ENCODE results near the gene EEIG1. TPM values are rescaled to one million over a fixed set of nuclear protein-coding genes. Genes with fewer than 3 reads are reported as not detected.

Gene EEIG1
- total RNA-seq, 2 donors from 2014 or later: 72.2 to 95.9 TPM

GRCh38 chr9:127962278-127962677, 18.5 kb downstream of the EEIG1 start:
- Histone ChIP-seq H3K36me3 (no peaks in the 10 kb centered on the region), H3K4me3 (no peak overlapping the region), H3K9ac (ENCODE audit: low read depth in 2 of 2, low read length in 2 of 2) (no peak overlapping the region), H3K9me3 (no peaks in the 10 kb centered on the region), H3K27ac (no peak overlapping the region), H3K27me3 (no peaks in the 10 kb centered on the region), H3K4me1 (peaks cover 43% of the 10 kb centered on the region)
- DNase-seq: no peak
- TF ChIP-seq CTCF (IDR thresholded peaks at IDR 0.05): no peak
- intact Hi-C loops (cut with DNase I): no loop called here

- no peaks in the 10 kb centered on the region for H3K27me3 ChIP-seq
- no peaks in the 10 kb centered on the region for H3K36me3 ChIP-seq
- H3K9me3 ChIP-seq: no peaks in the 10 kb centered on the region
- no peak overlapping the region for H3K27ac ChIP-seq
- no peak for TF ChIP-seq CTCF (IDR thresholded peaks at IDR 0.05)
- H3K9ac ChIP-seq (ENCODE audit: low read depth in 2 of 2, low read length in 2 of 2): no peak overlapping the region
- DNase-seq: no peak
- intact Hi-C loops (cut with DNase I): no loop called here
- H3K4me3 ChIP-seq: no peak overlapping the region
- peaks cover 40% of the 10 kb centered on the region for H3K4me1 ChIP-seq
Measured at GRCh38 chr9:127961613-127962155, 19.1 kb downstream of the EEIG1 start.

GRCh38 chr9:127961155-127961490, 19.7 kb downstream of the EEIG1 start:
- Histone ChIP-seq H3K27me3 (no peaks in the 10 kb centered on the region), H3K36me3 (no peaks in the 10 kb centered on the region), H3K4me1 (peaks cover 34% of the 10 kb centered on the region), H3K9ac (ENCODE audit: low read depth in 2 of 2, low read length in 2 of 2) (peak overlapping the region in 1 of 2 donors; percentile 68), H3K27ac (no peak overlapping the region), H3K4me3 (no peak overlapping the region), H3K9me3 (no peaks in the 10 kb centered on the region)
- DNase-seq: no peak
- intact Hi-C loops (cut with DNase I): no loop called here
- TF ChIP-seq CTCF (IDR thresholded peaks at IDR 0.05): no peak

- Histone ChIP-seq H3K9me3 (no peaks in the 10 kb centered on the region), H3K9ac (ENCODE audit: low read depth in 2 of 2, low read length in 2 of 2) (peak overlapping the region; percentile 15 to 68), H3K4me3 (no peak overlapping the region), H3K27me3 (no peaks in the 10 kb centered on the region), H3K4me1 (peaks cover 29% of the 10 kb centered on the region), H3K36me3 (no peaks in the 10 kb centered on the region), H3K27ac (peak overlapping the region; percentile 59)
- TF ChIP-seq CTCF (IDR thresholded peaks at IDR 0.05): no peak
- no peak for DNase-seq
- intact Hi-C loops (cut with DNase I): no loop called here
Measured at GRCh38 chr9:127960410-127961154, 20.2 kb downstream of the EEIG1 start.

GRCh38 chr9:127959841-127960409, 20.9 kb downstream of the EEIG1 start:
- DNase-seq: no peak
- Histone ChIP-seq H3K4me3 (no peak overlapping the region), H3K4me1 (peaks cover 26% of the 10 kb centered on the region), H3K36me3 (no peaks in the 10 kb centered on the region), H3K9me3 (no peaks in the 10 kb centered on the region), H3K9ac (ENCODE audit: low read depth in 2 of 2, low read length in 2 of 2) (peak overlapping the region; percentile 47 to 68), H3K27me3 (no peaks in the 10 kb centered on the region), H3K27ac (peak overlapping the region; percentile 59)
- no peak for TF ChIP-seq CTCF (IDR thresholded peaks at IDR 0.05)
- intact Hi-C loops (cut with DNase I): no loop called here
